ENCODE measurements around the gene CDH4.

Gene CDH4

DNA sequence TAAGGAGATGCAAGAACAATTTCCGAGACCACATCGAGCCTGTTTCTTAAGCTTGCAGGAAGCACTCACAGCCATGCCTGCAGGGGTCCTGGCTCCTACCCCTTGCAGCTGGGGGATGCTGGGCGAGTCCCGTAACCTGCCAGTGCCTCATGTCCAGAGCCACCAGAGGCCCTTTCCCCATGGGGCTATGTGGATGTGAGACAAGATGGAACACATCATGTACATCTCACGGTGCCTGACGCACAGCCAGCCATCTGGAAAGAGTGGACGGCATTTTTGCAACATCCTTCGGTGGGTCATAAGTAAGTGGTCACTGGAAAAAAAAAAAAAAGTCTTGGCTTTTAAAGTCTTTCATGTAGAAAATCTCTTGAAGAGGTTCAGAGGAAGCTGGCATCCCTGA, 72.8 kb downstream of the CDH4 start:
- no peak for FAIRE-seq
- no peak for DNase-seq (ENCODE audit: insufficient read length, low spot score)
- no peak for TF ChIP-seq POLR2A (IDR thresholded peaks at IDR 0.05; ENCODE audit: low read depth, low read length)

DNA sequence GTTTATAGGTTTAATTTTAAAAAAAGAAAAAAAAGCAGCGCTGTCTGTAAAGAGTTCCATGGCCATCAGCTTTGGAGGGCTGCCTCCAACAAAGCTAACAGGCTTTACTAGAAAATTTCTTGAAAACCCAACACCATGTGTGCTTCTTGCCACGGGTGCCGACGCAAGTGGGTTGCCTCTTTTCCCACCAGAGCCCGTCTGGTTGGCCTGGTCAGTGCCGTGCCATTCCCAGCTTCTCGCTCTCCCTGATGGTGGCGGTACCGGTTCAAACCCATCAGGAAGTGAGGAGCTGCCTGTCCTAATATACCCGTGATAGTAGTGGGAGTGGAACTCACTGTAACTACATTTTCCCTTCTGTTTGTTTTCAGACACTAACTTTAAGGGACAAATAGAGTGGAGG, 73.7 kb downstream of the CDH4 start:
- FAIRE-seq (no peak), DNase-seq (ENCODE audit: insufficient read length, low spot score) (no peak)
- no peak for TF ChIP-seq POLR2A (IDR thresholded peaks at IDR 0.05; ENCODE audit: low read depth, low read length)

DNA sequence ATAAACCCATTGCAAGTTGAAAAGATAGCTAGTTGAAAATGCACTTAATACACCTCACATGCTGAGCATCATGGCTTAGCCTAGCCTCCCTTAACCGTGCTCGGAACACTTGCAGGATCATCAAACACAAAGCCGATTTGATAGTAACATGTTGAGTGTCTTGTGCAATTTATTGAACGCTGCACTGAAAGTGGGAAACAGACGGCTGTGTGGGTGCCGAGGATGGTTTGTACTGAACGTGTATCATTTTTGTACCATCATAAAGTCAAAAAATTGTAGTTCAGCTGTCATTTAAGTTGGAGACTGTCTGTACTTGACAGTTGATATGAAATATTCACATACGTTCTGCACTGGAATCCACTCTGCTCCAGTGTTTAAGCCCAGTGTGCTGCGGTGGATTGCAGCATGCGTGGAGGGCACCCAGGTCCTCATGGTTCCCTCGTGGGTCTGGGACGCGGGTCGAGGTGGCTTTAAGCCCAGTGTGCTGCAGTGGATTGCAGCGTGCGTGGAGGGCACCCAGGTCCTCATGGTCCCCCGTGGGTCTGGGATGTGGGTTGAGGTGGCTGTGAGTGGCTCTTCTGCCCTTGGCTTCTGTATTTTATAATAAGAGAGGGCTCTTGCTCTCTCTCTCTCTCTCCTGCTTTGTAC, 77.0 kb downstream of the CDH4 start:
- no peak for TF ChIP-seq POLR2A (IDR thresholded peaks at IDR 0.05; ENCODE audit: low read depth, low read length)

DNA sequence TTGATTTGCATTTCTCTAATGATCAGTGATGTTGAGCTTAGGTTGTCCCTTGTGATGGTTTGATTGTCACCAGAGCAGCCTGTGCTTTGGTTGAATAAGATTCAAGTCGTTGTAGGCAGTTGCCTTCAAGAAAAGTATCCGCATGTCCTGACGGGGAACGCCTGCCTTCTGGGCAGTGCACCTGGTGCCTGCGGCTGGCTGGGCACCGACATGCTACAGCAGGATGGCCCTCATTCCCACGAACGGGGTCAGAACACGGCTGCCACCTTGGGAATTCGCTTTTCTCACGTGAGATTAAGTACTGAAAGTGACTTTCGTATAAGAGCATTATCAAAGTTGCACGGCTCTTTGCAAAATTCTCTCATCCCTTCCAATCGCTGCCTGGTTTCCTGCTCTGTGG, 78.4 kb downstream of the CDH4 start:
- no peak for DNase-seq (ENCODE audit: insufficient read length, low spot score)
- no peak for TF ChIP-seq POLR2A (IDR thresholded peaks at IDR 0.05; ENCODE audit: low read depth, low read length)
- FAIRE-seq: no peak

More for the DNA sequence above, 77.0 kb downstream of the CDH4 start:
- DNase-seq (ENCODE audit: insufficient read length, low spot score) (no peak), FAIRE-seq (no peak)

DNA sequence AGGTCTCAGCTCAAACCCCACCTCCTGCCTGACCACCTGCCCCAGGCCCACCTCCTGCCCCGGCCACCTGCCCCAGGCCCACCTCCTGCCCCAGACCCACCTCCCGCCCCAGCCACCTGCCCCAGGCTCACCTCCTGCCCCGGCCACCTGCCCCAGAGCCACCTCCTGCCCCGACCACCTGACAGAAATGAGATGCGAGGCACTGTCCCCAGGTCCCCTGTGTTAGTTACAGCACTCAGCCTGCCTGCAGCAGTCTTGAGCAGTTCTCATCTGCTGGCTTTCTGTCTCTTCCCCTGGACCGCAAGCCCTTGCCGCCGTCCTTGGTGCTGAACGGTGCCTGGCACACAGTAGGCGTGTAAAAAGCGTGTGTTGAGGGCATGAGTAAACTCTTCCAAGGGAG, 79.5 kb downstream of the CDH4 start:
- FAIRE-seq (no peak), DNase-seq (ENCODE audit: insufficient read length, low spot score) (no peak)
- no peak for TF ChIP-seq POLR2A (IDR thresholded peaks at IDR 0.05; ENCODE audit: low read depth, low read length)

DNA sequence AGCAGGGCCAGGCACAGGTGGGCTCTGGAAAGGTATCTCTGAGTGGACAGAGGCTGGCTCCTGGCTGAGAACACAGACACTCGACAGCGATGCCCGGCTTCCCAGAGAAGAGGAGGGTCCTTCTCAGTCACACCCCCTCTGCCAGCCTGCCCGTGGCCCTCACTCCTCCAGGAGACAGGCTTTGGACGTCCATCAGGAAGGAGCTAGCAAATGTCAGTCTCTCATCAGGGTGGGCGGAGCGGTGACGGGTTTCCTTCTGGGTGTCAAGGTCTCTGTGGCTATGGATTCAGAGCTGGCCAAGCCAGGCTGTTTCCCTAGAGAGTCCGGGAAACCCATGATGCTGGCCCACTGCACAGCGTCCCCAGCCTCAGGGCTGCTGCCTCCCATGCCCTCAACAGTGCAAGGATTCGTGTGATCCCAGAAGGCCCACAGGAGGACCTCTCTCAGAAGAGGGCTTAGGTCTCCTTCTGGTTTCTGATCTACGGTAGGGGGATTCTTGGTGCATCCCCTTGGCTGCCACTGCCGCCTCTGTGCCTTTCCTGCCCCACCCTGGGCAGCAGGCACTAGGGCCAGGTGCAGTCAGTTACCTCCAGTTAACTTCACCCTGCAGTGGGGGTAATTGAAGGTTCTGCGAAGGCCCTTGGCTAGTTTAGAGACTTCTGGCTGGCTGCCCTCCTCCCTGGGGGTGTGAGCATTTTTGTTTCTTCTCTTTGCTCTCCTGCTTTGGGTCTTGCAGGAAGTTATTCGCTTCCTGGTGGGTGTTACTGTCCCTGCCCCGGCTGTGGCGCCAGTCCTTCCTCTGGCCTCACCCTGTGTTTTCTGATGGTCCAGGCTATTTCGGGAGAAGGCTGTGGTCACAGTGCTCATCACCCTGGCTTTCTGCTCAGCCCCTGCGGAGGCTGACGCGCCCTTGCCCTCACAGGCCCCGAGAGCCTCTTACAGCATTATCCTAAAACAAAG, 80.2 kb downstream of the CDH4 start:
- DNase-seq (ENCODE audit: insufficient read length, low spot score) (no peak), FAIRE-seq (no peak)
- TF ChIP-seq POLR2A (IDR thresholded peaks at IDR 0.05; ENCODE audit: low read depth, low read length): no peak

DNA sequence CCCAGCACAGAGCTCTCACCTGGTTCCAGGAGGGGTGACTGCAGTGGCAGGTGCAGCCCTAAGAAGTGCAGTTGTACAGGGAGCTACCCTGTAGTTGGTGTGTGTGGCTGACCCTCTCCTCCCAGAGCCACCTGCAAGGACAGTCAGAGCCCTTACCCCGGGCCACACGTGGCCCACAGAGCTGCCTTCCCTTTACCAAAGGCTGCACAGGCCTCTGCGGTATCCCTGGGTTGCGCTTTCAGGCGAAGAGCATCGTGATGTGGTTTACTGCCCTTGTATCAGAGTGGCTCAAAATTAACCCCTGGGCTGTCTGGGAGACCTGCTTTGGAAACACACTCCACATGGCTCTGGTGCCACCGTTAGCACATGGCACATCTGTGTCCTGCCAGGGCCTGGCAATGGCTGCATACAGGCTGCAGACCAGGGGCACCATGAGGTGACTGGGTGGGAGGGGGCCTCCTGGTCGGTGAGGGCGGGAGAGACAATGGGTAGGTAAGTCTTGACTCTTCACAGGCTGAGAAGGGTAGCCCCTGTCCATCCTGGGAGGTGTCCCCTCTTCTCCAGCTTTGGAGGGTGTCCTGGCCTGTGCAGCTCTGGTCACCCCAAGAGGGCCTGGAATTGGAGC, 81.5 kb downstream of the CDH4 start:
- no peak for DNase-seq (ENCODE audit: insufficient read length, low spot score)
- no peak for TF ChIP-seq POLR2A (IDR thresholded peaks at IDR 0.05; ENCODE audit: low read depth, low read length)
- FAIRE-seq: no peak

DNA sequence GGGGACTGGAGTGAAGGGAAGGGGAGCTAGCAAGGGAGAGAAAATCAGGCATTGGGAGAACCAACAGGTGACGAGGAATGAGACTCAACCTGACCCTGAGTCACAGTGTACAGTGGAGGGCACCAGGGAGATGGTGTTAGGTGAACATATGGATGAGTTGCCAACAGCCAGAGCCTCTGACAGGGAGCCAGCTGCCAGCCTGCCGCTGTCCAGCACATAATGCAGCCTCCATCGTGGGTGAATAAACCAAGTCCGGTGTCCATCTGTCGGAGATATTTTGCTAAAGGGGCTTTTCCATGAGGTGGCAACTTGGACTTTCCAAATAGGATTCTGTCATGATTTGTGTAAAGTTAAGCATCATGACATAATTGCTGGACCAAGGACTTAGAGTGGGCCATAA, 88.1 kb downstream of the CDH4 start:
- no peak for TF ChIP-seq POLR2A (IDR thresholded peaks at IDR 0.05; ENCODE audit: low read depth, low read length)
- FAIRE-seq: no peak
- DNase-seq (ENCODE audit: insufficient read length, low spot score): no peak

DNA sequence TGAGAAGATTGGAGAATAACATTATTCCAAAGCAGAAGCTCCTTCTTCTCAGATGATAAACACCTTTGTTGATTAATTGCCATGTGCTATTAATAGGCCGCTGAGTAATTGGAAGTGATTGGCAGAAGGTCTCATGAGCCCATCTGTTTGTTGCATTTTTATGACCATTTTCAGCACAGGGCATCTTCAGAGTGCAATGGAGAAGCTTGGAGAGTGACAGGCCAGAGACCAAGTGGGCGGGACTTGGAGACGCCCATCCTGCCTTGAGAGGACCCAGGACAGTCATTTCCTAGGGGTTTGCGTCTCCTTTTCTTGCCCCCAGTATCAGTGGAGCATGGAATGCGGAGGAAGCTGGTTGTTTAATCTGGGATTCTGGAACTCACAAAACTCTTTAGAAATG, 89.5 kb downstream of the CDH4 start:
- no peak for TF ChIP-seq POLR2A (IDR thresholded peaks at IDR 0.05; ENCODE audit: low read depth, low read length)
- no peak for FAIRE-seq
- no peak for DNase-seq (ENCODE audit: insufficient read length, low spot score)

DNA sequence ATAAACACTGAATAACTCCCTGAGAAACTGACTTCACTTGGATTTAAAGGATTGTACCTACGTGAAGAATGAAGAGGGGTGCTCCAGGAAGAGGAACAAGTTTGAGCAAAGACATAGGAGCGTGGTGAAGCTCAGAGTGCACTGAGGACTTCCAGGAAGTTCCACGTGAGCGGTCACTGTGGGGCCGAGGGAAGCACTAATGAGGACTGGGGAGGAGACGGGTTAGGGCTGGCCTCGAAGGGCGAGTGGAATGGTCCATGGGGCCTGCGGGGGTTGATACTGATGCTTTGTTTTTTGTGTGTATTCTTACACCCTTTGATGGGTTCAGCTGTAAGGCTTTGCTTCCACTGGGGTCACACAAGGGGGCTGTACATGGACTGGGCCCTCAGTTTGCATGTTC, 91.9 kb downstream of the CDH4 start:
- DNase-seq (ENCODE audit: insufficient read length, low spot score) (no peak), FAIRE-seq (no peak)
- no peak for TF ChIP-seq POLR2A (IDR thresholded peaks at IDR 0.05; ENCODE audit: low read depth, low read length)

DNA sequence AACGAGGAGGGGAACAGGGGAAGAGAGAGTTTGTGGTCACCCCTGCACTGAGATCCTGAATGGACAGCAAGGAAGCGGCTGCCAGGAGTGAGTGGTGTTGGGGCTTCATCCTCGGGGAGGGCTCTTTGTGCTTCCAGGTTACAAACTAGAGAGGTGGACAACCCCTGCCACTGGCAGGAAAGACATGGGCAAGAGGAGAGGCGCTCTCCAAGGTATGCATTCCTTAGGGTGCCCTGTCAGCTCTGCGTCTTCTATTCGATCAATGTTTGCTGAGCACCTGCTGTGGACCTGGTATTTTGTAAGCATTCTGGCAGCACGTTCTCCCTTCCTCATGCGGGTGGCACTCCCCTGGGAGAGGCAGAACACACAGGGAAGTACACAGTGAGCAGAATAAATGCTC, 93.6 kb downstream of the CDH4 start:
- no peak for FAIRE-seq
- no peak for DNase-seq (ENCODE audit: insufficient read length, low spot score)

DNA sequence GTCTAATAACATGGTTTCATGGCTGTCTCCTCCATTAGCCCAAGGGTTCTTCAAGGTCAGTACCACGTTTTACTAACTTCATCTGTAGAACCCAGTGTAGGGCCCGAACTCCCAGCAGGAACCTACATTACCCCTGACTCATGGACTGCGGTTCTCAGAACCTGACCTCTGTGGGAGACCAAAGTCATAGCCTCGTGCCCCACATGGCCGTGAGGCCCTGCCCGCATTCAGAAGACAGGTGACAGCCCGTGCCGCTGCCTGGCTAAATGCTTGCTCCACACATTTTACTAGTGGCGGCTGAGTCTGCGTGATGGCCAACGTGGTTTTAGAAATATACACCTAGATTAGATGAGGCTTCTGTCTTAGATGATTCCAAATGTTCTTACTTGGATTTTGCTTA, 94.9 kb downstream of the CDH4 start:
- no peak for TF ChIP-seq POLR2A (IDR thresholded peaks at IDR 0.05; ENCODE audit: low read depth, low read length)
- FAIRE-seq (no peak), DNase-seq (ENCODE audit: insufficient read length, low spot score) (no peak)

More for the DNA sequence above, 93.6 kb downstream of the CDH4 start:
- no peak for TF ChIP-seq POLR2A (IDR thresholded peaks at IDR 0.05; ENCODE audit: low read depth, low read length)

DNA sequence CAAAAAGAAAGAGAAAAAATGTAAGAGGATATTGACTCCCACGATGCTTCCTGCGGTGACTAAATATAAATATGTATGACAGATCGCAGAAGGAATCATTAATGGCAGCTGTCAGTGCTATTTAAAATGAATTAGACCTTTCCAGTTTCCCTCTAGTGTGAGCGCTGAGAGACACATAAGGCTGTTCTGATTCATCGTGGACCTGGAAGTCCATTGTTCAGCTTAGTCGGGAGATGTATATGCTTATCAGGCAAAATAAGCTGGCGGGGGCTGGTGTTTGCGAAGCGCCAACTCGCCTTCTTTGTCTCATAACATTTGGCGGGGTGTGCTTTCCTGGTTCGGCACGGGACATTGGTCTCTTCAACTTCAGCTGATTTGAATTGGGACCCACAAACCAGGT, 95.4 kb downstream of the CDH4 start:
- FAIRE-seq (no peak), DNase-seq (ENCODE audit: insufficient read length, low spot score) (no peak)
- TF ChIP-seq POLR2A (IDR thresholded peaks at IDR 0.05; ENCODE audit: low read depth, low read length): no peak

DNA sequence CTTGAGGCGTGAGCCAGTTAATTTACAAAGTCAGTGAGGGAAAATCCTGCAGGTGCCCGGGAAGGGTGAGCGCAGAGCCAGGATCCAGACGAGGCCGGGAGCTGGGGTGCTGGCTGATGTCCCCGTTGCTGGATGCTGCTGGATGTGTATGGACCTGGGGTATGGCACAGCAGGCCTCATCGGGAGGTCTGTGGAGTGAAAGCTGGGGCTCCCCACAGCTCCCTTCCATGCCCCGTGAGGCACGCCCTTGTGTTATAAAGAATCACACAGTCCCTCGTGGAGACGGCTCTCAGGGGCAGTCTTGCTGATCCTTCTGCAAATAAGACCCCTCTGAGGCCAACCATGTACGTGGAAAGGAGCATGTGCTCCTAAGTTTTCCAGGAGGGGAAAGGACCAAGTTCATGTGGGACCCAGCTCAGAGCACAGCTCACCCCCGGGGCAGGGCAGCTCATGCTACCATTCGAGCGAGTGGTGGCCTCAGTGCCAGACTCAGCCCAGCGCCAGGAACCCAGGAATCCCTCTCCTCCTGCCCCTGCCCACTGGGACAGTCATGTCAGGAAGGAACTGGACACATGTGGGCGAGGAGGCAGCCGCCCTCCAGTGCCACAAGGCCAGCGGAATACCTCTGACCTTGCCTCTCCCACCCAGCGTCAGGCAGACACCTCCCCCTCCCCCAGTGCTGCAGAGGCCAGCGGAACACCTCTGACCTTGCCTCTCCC, 97.5 kb downstream of the CDH4 start:
- FAIRE-seq (no peak), DNase-seq (ENCODE audit: insufficient read length, low spot score) (no peak)
- TF ChIP-seq POLR2A (IDR thresholded peaks at IDR 0.05; ENCODE audit: low read depth, low read length): no peak

All from H54 (cell line).